K562 (cell line): ENCODE data around the gene NPB. TPM values are rescaled to one million over a fixed set of nuclear protein-coding genes. Genes with fewer than 3 reads are reported as not detected.

Experiments
- POLR2H ChIP-seq: IDR thresholded peaks from 2 replicates; pipeline ENCODE4 v1.6.1; 2016; ENCODE audit warnings: missing genetic modification characterization, low read depth, mild to moderate bottlenecking, control low read depth, missing compliant biosample characterization, moderate library complexity
- PPARD ChIP-seq: fragments of 250-450 bp; sonication (Bioruptor Pico); IDR thresholded peaks from 2 replicates; pipeline ENCODE4 v1.8.0; 2022; ENCODE audit warnings: inconsistent platforms, mild to moderate bottlenecking, moderate library complexity
- PTTG1 ChIP-seq: fragments of 450-650 bp; IDR thresholded peaks from 2 replicates; pipeline ENCODE4 v1.6.1; 2016; ENCODE audit warnings: low read depth, mild to moderate bottlenecking, missing genetic modification characterization, missing compliant biosample characterization
- SNIP1 ChIP-seq: fragments of 450-650 bp; IDR thresholded peaks from 2 replicates; pipeline ENCODE4 v1.7.1; 2017; ENCODE audit warnings: low read depth, mild to moderate bottlenecking
- SP2 ChIP-seq: IDR thresholded peaks from 2 replicates; pipeline ENCODE4 v1.6.1; 2011; ENCODE audit warnings: mild to moderate bottlenecking, low read depth, low read length, moderate library complexity; ENCODE audit not compliant: poor library complexity, severe bottlenecking; ENCODE audit errors: extremely low read depth
- SRSF7 ChIP-seq: fragments of 200-400 bp; formaldehyde crosslinking; optimal IDR thresholded peaks from 2 replicates; pipeline ENCODE3; 2017; ENCODE audit warnings: mild to moderate bottlenecking, low read depth, low read length
- THRAP3 ChIP-seq: fragments of 450-650 bp; IDR thresholded peaks from 2 replicates; pipeline ENCODE4 v1.6.1; 2016; ENCODE audit warnings: mild to moderate bottlenecking, inconsistent platforms, borderline replicate concordance
- polyA plus RNA-seq, 8 experiments: library from polyadenylated mRNA; depleted of rRNA in 4 of 8; stranded (reverse) in 5 of 8; unstranded in 3 of 8; fragments of >200 nt; fragmentation: Nextera tagmentation in 2 of 8; fragmentation: Illumina TruSeq in 1 of 8; extraction: Ambion mirVana in 2 of 8; extraction: Trizol in 1 of 8; gene quantifications; 2 replicates each; pipeline versions ENCODE4 v1.2.1 to v1.2.3, GENCODE V29; 2011 to 2014; ENCODE audit warnings: inconsistent platforms in 1 of 8, missing spikeins in 1 of 8
- total RNA-seq, 7 experiments: library from RNA; depleted of rRNA in 6 of 7; stranded (reverse); fragments of >200 nt in 6 of 7; fragmentation: Illumina TruSeq in 2 of 7; extraction: Trizol in 2 of 7; gene quantifications; 2 replicates each; pipeline versions ENCODE4 v1.2.1 to v1.2.3, GENCODE V29; 2011 to 2021; ENCODE audit warnings: low replicate concordance in 1 of 7
- TF ChIP-seq, protein P1 (sequence below): sonication (generic); formaldehyde crosslinking; IDR thresholded peaks from 2 replicates; pipeline ENCODE4 v1.8.0; 2023; ENCODE audit warnings: missing genetic modification reagents, mild to moderate bottlenecking, borderline replicate concordance
- TF ChIP-seq, protein P2 (sequence below): fragments of 450-650 bp; conservative IDR thresholded peaks from 2 replicates; pipeline ENCODE4 v1.6.1; 2016; ENCODE audit warnings: missing genetic modification characterization, low read depth, mild to moderate bottlenecking, missing compliant biosample characterization, moderate library complexity

The NPB gene
- total and polyA plus RNA-seq, 9 of the 15 experiments (the other 6 are each of a cell fraction or from before 2014, with no cell fraction given), result 0.03 to 0.61 (median 0.14) TPM; not detected in 2

DNA sequence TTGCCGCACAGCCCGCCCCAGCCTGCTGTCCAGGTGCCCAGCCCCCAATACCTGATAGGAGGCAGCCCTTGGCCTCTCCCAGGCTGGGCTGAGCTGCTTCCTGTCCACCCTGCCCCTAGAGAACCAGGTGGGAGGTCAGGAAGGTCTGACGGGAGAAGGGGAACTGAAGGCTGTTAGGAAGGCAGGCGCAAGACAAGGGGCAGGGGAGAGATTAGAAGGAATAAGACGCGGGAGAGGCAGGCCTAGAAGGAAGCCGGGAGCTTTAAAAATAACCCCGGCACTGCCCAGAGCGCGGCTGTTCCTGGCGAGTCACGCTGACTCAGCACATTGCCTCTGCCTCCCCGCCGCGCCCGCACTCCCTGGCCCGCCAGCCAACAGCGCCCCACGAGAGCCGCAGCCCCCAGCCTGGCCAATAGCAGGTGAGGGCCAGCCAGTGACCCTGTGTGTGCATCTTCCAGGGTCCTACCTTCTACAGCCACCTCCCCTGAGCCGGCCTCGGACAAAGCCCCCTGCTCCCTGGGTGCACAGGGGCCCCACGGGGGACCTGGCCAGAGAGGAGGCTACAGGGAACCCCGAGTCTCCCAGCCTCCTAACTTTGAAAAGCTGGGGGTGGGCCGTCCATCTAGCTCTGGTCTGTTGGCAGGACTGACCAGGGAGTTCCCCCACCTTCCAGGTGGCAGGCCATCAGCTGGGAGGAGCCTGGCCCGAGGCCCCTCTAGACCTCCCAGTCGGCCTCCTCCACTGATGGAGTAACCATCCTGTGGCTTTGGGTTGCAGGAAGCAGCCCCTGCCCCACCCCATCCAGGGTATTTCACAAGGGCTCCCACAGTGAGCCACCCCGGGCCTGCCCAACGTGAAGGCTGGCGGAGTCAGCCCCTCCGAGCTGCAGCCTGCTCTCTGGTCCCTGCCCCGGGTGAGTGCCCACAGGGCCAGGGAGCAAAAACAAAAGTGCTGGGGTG lies 21.5 kb downstream of the NPB start (continued):
- TF ChIP-seq SP2, result peak; percentile 13
- TF ChIP-seq, protein P1, sequence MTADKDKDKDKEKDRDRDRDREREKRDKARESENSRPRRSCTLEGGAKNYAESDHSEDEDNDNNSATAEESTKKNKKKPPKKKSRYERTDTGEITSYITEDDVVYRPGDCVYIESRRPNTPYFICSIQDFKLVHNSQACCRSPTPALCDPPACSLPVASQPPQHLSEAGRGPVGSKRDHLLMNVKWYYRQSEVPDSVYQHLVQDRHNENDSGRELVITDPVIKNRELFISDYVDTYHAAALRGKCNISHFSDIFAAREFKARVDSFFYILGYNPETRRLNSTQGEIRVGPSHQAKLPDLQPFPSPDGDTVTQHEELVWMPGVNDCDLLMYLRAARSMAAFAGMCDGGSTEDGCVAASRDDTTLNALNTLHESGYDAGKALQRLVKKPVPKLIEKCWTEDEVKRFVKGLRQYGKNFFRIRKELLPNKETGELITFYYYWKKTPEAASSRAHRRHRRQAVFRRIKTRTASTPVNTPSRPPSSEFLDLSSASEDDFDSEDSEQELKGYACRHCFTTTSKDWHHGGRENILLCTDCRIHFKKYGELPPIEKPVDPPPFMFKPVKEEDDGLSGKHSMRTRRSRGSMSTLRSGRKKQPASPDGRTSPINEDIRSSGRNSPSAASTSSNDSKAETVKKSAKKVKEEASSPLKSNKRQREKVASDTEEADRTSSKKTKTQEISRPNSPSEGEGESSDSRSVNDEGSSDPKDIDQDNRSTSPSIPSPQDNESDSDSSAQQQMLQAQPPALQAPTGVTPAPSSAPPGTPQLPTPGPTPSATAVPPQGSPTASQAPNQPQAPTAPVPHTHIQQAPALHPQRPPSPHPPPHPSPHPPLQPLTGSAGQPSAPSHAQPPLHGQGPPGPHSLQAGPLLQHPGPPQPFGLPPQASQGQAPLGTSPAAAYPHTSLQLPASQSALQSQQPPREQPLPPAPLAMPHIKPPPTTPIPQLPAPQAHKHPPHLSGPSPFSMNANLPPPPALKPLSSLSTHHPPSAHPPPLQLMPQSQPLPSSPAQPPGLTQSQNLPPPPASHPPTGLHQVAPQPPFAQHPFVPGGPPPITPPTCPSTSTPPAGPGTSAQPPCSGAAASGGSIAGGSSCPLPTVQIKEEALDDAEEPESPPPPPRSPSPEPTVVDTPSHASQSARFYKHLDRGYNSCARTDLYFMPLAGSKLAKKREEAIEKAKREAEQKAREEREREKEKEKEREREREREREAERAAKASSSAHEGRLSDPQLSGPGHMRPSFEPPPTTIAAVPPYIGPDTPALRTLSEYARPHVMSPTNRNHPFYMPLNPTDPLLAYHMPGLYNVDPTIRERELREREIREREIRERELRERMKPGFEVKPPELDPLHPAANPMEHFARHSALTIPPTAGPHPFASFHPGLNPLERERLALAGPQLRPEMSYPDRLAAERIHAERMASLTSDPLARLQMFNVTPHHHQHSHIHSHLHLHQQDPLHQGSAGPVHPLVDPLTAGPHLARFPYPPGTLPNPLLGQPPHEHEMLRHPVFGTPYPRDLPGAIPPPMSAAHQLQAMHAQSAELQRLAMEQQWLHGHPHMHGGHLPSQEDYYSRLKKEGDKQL (CRISPR knock-in tag), result no peak
- TF ChIP-seq, protein P2, sequence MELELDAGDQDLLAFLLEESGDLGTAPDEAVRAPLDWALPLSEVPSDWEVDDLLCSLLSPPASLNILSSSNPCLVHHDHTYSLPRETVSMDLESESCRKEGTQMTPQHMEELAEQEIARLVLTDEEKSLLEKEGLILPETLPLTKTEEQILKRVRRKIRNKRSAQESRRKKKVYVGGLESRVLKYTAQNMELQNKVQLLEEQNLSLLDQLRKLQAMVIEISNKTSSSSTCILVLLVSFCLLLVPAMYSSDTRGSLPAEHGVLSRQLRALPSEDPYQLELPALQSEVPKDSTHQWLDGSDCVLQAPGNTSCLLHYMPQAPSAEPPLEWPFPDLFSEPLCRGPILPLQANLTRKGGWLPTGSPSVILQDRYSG (tag), result no peak
- TF ChIP-seq SNIP1, result no peak
- no peak for TF ChIP-seq THRAP3
- TF ChIP-seq POLR2H (tag), result no peak
- TF ChIP-seq SRSF7, result no peak
- TF ChIP-seq PPARD (CRISPR knock-in tag), result no peak
- TF ChIP-seq PTTG1 (tag), result no peak
